Activated effector memory CD4-positive, alpha-beta T cell treated with anti-CD3 and anti-CD28 coated beads, Interleukin-2, amount 50 U/mL, for 16 hours (primary cell): ENCODE measurements around the gene PRKAR1B.
A peak's percentile ranks its signal among the peaks of the same experiment; 100 is the strongest.
"Not testable (repeated sequence)": the region's sequence is repeated elsewhere in the genome, so short reads cannot be mapped to it uniquely, and the experiment has no call there.

Experiments used
- DNase-seq: peaks from one replicate; pipeline ENCODE4 v3.0.0-alpha.2; 2020

PRKAR1B gene

DNA sequence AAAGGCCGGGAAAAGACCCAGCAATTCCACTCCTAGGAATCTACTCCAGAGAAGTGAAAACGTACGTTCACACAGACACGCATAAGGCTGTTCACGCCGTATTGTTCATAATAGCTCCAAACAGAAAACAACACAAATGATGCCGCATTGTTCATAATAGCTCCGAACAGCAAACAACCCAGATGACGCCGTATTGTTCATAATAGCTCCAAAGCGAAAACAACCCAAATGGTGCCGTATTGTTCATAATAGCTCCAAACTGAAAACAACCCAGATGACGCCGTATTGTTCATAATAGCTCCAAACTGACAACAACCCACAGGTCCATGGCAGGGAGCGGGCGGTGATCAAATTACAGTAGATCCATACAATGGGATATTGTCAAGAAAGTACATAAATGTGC, 85.8 kb downstream of the PRKAR1B start:
- no peak for DNase-seq

DNA sequence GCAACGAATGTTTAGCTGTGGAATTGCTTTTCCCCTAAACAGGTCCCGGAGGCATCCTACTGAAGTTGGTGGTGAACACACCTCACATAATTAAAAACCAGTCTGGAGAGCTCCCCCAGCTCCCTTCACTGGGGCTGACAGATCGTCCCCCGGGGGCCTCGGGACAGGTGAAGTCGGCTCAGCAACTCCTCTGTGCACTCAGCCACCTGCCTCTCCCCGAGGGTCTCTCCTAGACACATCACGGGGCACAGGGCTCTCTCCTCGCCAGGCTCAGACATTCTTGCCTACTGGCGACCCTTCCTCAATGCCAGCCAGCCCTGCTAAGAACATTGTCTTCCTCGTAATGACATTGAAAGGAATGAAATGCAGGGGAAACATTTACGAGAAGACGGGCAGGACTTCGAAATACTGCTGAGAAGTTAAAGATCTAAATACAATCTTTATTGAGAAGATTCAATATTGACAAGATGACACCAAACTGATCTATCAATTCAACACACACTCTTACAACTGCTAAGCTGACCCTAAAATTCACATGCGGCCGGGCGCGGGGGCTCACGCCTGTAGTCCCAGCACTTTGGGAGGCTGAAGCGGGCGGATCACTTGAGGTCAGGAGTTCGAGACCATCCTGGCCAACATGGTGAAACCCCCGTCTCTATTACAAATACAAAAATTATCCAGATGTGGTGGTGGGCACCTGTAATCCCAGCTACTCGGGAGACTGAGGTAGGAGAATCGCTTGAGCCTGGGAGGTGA, 88.6 kb downstream of the PRKAR1B start:
- peak; percentile 54 for DNase-seq

DNA sequence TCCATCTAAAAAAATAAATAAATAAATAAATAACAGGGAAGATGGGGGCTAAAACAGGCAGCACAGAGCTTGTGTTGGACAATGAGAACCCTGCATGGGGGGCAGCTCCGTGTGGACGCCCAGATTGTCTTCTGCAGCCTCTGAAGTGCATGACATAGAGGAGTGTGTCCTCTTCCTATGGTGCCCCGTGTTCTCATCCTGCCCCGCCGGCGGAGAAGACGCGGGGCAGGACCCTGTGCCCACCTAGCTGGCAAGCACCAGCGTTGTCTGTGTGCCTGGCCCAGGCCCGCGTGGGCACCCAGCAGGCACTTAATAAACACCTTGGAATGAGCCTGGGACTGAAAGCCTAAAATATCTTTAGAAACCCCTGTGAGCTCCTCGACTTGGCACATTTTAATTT, 89.3 kb downstream of the PRKAR1B start:
- peak; percentile 54 for DNase-seq

DNA sequence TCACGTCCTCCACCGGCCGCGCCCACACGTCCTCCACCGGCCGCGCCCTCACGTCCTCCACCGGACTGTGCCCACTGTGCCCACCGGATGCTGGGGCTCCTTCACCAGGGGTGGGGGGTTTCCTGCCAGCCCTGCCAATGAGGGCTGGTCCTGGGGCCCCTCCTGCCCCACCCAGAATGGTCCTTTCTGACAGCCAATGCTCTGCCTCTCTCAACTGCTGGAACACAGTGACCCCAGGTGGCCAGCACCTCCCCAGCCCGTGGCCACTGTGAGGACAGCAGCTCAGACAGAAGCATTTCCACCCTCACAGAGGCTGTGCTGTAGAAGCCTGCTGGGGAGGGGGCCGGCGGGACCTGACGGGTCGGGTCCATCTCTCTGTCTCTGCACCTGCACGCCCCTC, 90.7 kb downstream of the PRKAR1B start:
- DNase-seq, result peak; percentile 78

- not testable (repeated sequence) for DNase-seq
Measured at GRCh38 chr7:635687-636382, 91.2 kb downstream of the PRKAR1B start.

DNA sequence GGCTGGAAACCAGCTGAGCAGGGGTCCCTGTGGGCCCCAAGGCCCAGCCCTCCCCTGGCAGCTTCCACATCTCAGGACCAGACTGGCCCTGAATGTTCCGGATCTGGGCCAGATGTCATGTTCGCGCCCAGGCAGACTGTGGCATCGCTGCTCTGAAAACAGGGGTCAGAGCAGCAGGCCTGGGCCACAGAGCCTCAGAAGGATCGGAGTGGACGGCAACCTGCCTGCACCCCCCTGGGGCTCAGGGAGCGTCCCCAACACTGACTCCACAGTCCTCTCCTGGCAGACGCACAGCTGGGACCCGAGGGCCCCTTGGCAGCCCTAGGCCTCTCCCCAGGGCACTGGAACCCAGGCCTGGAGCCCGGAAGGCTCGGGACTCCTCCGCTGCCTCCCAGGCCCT, 91.9 kb downstream of the PRKAR1B start:
- peak; percentile 57 for DNase-seq

DNA sequence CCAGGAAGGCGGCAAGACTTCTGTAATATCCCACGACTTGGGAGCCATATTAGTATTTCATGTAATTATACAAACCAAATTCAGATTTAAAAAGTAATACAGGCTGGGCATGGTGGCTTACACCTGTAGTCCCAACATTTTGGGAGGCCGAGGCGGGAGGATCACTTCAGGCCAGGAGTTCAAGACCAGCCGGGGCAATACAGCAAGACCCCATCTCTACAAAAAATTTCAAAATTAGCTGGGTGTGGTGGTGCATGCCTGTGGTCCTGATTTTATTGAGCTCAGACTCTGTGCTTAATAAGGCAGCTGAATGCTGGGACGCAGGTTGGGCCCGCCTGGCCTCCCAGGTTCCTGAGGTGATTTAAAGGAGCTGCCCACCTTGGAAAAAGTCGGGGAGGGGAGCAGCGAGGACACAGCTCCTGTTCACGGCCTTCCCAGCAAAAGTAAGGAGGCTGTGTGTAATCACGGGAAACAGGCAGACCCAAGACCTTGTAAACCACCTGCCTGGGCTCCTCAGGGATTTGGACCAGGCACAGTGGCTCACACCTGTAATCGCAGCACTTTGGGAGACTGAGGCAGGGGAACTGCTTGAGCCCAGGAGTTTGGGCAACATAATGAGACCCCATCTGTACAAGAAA, 93.6 kb downstream of the PRKAR1B start:
- peak; percentile 53 for DNase-seq

DNA sequence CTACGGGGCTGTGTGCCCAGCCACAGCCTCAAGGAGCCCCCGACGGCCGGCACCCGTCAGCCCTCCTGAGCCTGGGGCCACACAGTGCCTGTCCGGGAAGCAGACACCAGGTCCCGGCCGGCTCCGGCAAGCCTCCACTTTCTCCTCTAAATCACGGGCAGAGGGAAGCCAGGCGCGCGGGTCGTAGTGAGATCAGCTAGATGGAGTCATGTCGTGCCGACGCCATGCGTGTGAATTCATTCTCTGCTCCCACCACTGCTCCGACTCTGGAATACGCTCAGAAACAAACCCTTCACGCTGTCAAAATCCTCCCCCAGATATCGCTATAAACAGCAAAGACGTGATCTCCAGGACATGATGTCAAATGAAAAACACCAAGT, 94.3 kb downstream of the PRKAR1B start:
- peak; percentile 55 for DNase-seq

DNA sequence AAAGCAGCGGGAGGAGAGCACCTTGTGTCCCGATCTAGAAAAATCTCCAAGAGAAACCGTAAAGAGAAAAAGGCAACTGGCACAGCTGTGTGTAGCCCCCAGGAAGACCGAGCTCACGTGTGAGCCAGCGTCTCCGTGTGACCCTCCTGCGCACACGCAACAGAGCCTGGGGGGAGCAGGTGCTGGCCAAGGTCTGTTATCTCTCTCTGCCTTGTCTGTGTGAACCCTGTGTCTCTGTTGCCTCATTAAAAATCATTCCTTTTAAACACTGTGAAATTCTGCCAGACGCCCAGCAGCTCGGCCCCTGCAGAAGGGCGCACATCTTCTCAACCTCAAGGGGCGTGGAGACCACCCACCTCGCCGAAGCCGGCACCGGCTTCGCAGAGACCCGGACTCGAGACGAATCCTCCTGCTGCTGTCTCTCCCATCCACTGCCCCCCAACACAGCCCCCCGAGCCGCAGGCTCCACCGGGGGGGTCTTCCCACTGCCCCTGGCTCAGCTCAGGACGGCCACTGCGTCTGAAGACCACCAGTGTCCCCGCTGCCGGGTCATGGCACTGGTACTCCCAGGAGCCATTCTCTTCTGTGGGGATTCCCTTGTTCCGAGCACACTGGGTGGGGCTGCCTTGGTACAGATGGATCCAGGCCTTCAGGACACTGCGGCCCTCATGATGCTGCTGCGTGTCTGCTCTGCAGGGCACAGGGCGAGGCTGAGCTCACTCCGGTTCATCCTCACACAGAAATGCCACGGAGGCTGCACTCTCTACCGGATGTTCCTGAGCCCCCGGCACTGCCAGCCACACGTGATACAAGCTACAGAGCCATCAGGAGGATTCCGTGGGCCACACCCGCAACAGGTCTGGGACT, 94.9 kb downstream of the PRKAR1B start:
- DNase-seq, result peak; percentile 49

DNA sequence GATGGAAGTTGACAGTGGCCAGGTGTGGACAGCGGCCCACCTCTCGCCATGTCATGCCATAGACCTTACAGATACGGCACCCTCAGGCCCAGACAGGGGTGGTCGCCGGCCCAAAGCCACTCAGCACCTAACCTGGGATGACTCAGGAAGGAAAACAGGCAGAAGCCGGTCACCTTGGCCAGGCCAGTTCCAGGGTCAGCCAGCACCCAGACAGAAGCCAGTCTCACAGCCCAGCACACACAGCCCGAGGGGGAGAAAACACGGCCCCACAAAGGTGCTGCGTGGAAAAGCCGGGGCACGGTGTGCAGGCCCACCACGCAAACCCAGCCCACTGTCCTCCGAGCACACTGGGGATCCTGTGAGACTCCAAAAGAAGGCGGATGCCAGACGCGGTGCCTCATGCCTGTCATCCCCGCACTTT, 95.8 kb downstream of the PRKAR1B start:
- peak; percentile 50 for DNase-seq

GRCh38 chr7:630539-630938, 96.5 kb downstream of the PRKAR1B start:
- peak; percentile 41 for DNase-seq

GRCh38 chr7:630111-630511, 97.0 kb downstream of the PRKAR1B start:
- DNase-seq, result peak; percentile 61

DNA sequence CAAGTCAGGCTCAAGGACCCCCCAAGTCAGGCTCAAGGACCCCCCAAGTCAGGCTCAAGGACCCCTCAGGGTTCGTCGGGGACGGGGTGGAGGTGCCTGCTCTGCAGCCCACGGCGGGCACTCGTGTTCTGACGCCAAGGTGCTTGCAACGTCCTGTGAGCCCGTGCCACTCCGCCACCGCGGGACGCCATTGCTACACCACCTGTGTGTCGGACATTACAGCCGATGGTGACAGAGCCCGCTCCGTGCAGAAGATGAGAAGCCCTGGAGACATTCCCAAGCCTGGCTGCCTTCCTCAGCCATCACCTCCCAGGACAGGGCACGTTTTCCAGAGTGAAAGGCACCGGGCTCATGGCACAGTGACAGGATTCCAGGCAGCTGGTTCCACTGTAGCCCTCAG, 98.3 kb downstream of the PRKAR1B start:
- DNase-seq, result no peak

GRCh38 chr7:628402-628763, 98.7 kb downstream of the PRKAR1B start:
- no peak for DNase-seq

GRCh38 chr7:627661-628401, 99.2 kb downstream of the PRKAR1B start:
- DNase-seq, result no peak

DNA sequence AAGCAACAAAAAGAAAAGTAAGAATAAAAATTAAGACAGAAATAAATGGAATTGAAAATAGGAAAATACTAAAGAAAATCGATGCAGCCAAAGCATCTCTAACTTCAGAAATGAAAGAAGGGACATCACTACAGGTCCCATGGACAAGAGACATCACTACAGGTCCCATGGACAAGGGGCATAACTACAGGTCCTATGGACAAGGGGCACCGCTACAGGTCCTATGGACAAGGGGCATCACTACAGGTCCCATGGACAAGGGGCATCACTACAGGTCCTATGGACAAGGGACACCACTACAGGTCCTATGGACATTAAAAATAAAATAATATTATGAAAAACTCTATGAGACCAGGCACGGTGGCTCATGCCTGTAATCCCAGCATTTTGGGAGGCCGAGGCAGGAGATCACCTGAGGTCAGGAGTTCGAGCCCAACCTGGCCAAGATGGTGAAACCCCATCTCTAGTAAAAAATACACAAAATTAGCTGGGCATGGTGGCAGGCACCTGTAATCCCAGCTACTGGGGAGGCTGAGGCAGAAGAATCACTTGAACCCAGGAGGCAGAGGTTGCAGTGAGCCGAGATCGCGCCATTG, 101.6 kb downstream of the PRKAR1B start:
- DNase-seq, result no peak

GRCh38 chr7:623464-623863, 103.6 kb downstream of the PRKAR1B start:
- DNase-seq, result no peak

DNA sequence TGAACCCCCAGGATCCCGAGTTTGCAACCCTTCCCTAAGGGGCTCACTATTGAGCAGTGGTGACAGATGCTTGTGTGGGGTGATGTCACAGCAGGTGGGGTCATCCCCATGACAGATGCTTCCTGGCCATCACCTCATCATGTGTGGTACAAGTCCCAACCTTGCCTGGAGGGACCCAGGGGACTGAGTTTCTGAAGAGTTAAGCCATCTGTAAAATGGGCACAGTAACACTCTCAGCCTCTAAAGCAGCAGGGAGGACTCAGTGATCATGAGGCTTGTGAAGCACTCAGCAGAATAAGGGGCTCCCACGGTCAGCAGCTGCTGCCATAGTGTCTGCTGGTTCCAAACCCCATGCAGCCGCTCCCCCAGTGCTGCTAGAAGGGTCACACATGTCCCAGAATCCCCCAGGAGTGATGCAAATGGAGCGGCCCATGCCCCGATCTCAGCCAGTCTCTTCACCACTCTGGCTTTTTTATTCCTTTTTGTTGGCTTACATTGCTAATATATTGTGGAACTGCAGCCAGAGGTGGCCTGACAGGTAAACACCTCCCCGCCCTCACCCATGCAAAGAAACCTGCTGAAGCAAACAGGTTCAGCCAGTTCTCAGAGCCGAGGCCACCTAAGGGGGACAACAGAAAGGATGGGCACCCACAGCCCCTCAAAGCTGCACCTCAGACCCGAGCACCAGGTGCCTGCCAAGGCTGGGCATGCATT, 105.4 kb downstream of the PRKAR1B start:
- no peak for DNase-seq

DNA sequence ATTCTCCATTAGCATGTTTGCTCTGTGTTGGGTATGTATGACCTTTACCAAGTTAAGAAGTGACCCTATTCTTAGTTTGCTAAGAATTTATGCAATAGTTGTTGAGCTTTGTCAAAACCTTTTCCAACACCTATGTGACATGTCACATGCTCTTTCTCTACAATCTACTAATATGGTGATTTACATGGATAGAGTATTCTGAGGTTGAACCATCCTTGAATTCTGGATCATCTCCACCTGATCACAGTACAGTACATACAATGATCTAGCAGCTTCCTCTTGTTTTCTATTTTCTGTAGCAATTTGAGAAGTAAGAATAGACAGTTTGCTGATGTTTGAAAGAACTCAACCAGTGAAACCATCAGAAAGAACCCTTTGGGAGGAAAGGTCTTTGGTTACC, 106.2 kb downstream of the PRKAR1B start:
- DNase-seq, result no peak

DNA sequence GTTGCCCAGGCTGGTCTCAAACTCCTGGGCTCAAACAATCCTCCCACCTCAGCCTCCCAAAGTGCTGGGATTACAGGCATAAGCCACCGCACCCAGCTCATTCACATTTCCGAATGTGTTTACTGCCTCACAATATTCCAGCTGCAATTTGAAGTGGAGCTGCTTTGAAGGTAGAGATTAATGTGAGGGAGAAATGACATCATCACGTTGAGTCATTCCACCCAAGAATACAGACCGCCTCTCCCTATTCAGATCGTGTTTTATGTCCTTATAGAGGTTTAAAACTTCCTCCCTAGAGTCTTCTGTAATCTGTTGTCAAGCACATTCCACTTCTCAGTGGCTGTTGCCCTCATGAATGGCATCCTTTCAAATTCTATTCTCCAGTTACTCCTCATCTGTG, 107.0 kb downstream of the PRKAR1B start:
- DNase-seq, result no peak

GRCh38 chr7:619368-619840, 107.7 kb downstream of the PRKAR1B start:
- no peak for DNase-seq
